ENCODE measurements around the gene PTPRN2.

GRCh38 chr7:157941210-157941609, 646.4 kb downstream of the PTPRN2 start:
- TF ChIP-seq TCF12 (IDR thresholded peaks at IDR 0.05; ENCODE audit: low read depth, low read length): no peak
- no peak for TF ChIP-seq BCL11A (IDR thresholded peaks at IDR 0.05; ENCODE audit: low read depth in 2 of 2, low read length in 2 of 2)
- TF ChIP-seq CTCF (IDR thresholded peaks at IDR 0.05; ENCODE audit: control extremely low read depth in 1 of 3, insufficient read depth in 1 of 3, low read depth in 1 of 3, low read length in 3 of 3): no peak
- no peak for TF ChIP-seq PHF8 (conservative IDR thresholded peaks at IDR 0.05; ENCODE audit: low read depth, low read length)
- no peak for TF ChIP-seq POLR2A (IDR thresholded peaks at IDR 0.05; ENCODE audit: control extremely low read depth in 1 of 2, low read depth in 2 of 2, low read length in 2 of 2)
- TF ChIP-seq SP2 (IDR thresholded peaks at IDR 0.05; ENCODE audit: low read length): no peak
- TF ChIP-seq USF2 (IDR thresholded peaks at IDR 0.05; ENCODE audit: low read length): no peak
- no peak for TF ChIP-seq POLR2AphosphoS5 (IDR thresholded peaks at IDR 0.05; ENCODE audit: low read depth, low read length)

Measured in H1 (cell line).